Activated T-helper 2 cell treated with anti-CD3 and anti-CD28 coated beads, Interferon-gamma antibody, Interleukin-2, Interleukin-4, amounts not matched to agents 10 μg/mL and 5 μg/mL and 100 μg/mL, durations not matched to agents 14 hours and 24 hours and 36 hours (primary cell): ENCODE results near the gene KLHL22. TPM values are rescaled to one million over a fixed set of nuclear protein-coding genes. Genes with fewer than 3 reads are reported as not detected.

Source experiments
- DNase-seq: peaks from one replicate; pipeline ENCODE4 v3.0.0; 2021; ENCODE audit warnings: low spot score
- H3K27ac Mint-ChIP-seq: one replicate; pipeline ENCODE4 v1.8.0; 2021; ENCODE audit warnings: mixed read lengths
- H3K27me3 Mint-ChIP-seq: one replicate; pipeline ENCODE4 v1.8.0; 2021; ENCODE audit warnings: low read depth, mixed read lengths
- H3K36me3 Mint-ChIP-seq: one replicate; pipeline ENCODE4 v1.8.0; 2021; ENCODE audit warnings: low read depth, mixed read lengths
- H3K4me1 Mint-ChIP-seq: one replicate; pipeline ENCODE4 v1.8.0; 2021; ENCODE audit warnings: low read depth, mixed read lengths
- H3K4me3 Mint-ChIP-seq: one replicate; pipeline ENCODE4 v1.8.0; 2021; ENCODE audit warnings: low read depth, mild to moderate bottlenecking, moderate library complexity, mixed read lengths
- H3K9me3 Mint-ChIP-seq: one replicate; pipeline ENCODE4 v1.8.0; 2021; ENCODE audit warnings: mixed read lengths
- intact Hi-C: fragments of 100-400 bp; cut with micrococcal nuclease; formaldehyde crosslinking; loops from one replicate; pipeline ENCODE4 v1.15.1; 2023
- total RNA-seq: library from RNA; stranded (reverse); gene quantifications from 2 replicates; pipeline ENCODE4 v1.2.3, GENCODE V29; 2022

The KLHL22 gene
- total RNA-seq, 1 donor from 2014 or later, result 38.0 TPM

DNA sequence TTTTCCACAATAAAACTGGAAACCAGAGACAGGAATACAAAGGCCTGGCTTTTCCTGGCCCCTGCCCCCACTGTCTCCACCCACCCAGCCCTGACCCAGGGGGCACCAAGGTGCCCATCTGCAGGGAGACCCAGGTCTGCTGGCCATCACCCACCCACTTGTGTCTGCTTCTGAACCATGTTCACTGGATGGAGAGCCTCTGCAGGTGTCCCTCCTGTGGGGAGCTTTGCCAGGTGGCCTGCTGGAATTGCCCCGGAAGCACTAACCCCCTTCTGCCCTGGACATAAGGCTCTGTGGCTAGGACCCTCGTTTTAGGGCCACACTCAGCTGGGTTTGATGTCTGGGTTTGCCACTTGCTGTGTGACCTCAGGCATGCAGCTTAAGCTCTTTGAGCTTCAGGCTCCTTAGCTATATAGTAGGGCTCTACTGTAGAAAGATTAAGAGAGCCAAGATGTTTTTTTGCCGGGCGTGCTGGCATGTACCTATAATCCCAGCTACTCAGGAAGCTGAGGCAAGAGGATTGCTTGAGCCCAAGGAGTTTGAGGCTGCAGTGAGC lies 61.8 kb downstream of the KLHL22 start:
- no peak overlapping the region for H3K4me3 Mint-ChIP-seq
- no peak for DNase-seq
- no peaks in the 10 kb centered on the region for H3K9me3 Mint-ChIP-seq
- H3K4me1 Mint-ChIP-seq, result peaks cover 10% of the 10 kb centered on the region
- peaks cover 66% of the 10 kb centered on the region for H3K27me3 Mint-ChIP-seq
- no peak overlapping the region for H3K27ac Mint-ChIP-seq
- intact Hi-C loops, result no loop called here
- peaks cover 5% of the 10 kb centered on the region for H3K36me3 Mint-ChIP-seq

DNA sequence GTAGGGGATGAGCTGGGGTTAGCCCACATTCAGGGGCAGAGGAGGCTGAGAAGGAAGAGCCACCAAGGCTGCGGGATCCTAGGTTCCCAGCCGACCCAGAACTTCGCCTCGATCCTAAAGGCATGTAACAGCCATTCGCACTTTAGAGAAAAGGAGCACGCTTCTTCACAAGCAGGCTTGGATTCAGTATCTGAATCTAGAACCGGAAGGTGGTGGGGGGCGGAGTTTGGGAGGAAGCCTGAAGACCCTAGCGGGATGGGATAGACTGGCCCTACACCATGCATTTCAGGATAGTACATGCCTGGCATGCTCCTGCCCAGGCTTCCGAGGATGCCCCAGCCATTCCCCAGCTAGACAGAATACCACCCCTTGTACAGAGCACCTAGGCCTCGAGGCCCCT lies 62.4 kb downstream of the KLHL22 start:
- Mint-ChIP-seq H3K4me1 (peaks cover 10% of the 10 kb centered on the region), H3K9me3 (no peaks in the 10 kb centered on the region)

DNA sequence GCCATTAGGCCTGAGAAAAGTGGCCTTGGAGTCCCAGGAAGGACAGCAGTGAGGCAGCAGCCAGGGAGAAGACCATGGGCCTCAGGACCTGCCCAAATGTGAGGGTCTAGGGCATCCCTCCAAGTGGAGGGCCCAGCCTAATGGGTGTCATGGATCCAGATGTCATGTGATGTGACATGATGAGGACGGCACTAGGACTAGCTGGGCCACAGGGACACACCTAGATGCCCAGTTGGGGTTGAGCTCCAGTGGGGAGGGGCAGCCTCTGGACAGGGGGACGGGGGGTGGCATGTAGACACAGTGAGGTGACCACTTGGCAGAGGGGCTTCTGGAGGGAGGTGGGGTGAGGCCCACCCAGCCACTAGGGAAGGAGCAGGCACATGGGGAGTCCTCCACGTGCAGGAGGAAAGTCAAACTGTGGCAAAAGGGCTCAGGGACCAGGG lies 63.3 kb downstream of the KLHL22 start:
- Mint-ChIP-seq H3K36me3 (peaks cover 5% of the 10 kb centered on the region), H3K9me3 (no peaks in the 10 kb centered on the region), H3K4me1 (peaks cover 10% of the 10 kb centered on the region), H3K4me3 (peak overlapping the region; percentile 54), H3K27me3 (peaks cover 69% of the 10 kb centered on the region), H3K27ac (no peak overlapping the region)
- DNase-seq, result no peak
- intact Hi-C loops, result no loop called here

More for the DNA sequence above, 62.4 kb downstream of the KLHL22 start:
- H3K27ac Mint-ChIP-seq, result no peak overlapping the region
- peaks cover 64% of the 10 kb centered on the region for H3K27me3 Mint-ChIP-seq
- intact Hi-C loops, result no loop called here
- no peak for DNase-seq
- H3K4me3 Mint-ChIP-seq, result no peak overlapping the region
- peaks cover 5% of the 10 kb centered on the region for H3K36me3 Mint-ChIP-seq

DNA sequence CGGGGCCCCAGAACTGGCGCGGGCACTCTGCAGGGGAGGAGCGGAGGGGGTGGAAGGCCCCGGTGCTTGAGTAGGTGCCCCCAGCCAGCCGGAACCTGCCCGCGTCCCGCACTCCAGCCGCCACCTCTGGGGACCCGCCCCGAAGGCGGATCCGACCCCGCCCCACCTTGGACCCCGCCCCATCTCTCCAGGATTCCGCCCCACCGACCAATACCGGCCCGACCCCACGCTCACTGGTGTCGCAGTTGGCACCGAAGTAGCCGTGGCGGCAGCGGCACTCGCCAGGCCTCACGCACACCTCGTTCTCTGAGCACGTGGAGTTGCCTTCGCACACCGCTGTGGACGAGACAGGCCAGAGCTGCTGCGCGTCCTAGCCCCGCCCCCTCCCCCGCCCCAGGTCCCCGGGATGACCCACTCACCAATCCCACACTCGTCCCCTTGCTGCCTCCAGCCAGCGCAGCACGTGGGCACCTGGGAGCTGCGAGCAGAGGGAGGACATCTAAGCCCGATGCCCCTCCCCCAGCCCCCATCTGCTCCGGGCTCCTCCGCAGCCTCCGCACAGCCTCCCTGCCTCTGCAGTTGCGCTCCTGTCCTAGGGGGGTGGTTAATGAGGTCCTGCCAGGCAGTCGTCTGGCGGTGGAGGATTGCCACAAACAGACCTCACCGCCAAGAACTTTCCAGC lies 63.9 kb downstream of the KLHL22 start:
- peaks cover 68% of the 10 kb centered on the region for H3K27me3 Mint-ChIP-seq
- no peaks in the 10 kb centered on the region for H3K9me3 Mint-ChIP-seq
- intact Hi-C loops, result no loop called here
- H3K27ac Mint-ChIP-seq, result no peak overlapping the region
- H3K4me1 Mint-ChIP-seq, result peaks cover 5% of the 10 kb centered on the region
- peaks cover 5% of the 10 kb centered on the region for H3K36me3 Mint-ChIP-seq
- peak overlapping the region; percentile 54 for H3K4me3 Mint-ChIP-seq
- no peak for DNase-seq

DNA sequence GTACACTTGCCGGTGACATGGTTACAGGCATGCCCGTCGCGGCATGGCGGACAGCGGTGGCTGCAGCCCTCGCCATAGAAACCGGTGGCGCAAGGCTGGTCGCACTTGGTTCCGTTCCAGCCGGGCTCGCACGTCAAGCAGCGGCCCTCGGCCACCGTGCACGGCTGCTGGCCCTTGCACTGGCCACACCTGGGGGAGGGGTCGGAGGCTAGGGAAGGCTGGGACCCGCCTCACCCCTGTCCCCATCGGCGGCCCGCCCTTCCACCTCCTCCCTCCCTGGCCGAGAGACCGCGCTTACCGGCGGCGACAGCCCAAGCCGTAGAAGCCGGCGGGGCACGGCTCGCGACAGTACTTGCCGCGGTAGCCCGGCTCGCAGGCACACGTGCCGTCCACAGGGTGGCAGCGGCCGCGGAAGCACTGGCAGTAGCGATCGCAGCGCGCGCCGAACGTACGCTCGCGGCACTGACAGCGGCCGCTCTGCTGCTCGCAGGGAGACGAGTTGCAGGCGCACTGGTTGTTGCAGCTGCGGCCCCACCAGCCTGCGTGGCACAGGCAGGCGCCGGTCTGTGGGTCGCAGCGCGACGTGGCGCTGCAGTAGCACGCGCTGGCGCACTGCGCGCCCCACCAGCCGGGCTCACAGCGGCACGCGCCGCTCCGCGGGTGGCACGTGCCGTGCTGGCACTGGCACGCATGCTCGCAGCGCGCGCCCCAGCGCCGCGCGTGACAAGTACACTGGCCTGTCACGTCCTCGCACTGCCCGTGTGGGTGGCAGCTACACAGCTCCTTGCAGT lies 64.7 kb downstream of the KLHL22 start:
- no peaks in the 10 kb centered on the region for H3K9me3 Mint-ChIP-seq
- H3K36me3 Mint-ChIP-seq, result peaks cover 5% of the 10 kb centered on the region
- no peak overlapping the region for H3K27ac Mint-ChIP-seq
- peak overlapping the region; percentile 61 for H3K4me3 Mint-ChIP-seq
- peaks cover 5% of the 10 kb centered on the region for H3K4me1 Mint-ChIP-seq
- peak; percentile 51 for DNase-seq
- intact Hi-C loops, result no loop called here
- H3K27me3 Mint-ChIP-seq, result peaks cover 68% of the 10 kb centered on the region

DNA sequence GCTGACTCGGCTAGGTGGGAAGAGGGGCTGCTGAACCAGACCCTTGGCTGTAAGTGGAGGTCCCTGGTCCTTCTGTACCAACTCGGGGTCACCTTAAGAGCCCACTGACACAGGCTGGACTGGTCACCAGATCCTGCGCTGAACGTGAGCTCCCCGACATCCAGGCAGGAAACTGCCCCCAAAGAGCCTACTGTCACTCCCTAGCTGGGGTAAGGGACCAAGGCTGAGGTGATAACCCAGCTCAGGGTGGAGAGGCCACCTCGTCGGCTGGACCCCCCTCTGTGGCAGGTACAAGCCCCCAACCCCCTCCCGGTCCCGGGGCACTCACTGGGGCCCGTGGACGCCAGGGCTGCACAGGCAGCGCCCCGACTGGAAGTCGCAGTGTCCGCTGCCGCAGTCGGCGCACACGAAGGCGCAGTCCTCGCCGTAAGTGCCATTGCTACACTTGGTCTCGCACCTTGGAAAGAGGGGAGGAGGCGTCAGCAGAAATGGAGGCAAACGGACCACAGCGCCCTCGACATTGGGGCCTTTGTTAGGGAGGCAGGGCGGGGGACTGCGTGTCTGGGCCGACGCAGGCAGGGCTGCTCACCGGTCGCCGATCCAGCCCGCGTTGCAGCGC lies 65.4 kb downstream of the KLHL22 start:
- Mint-ChIP-seq H3K9me3 (no peaks in the 10 kb centered on the region), H3K27ac (no peak overlapping the region), H3K4me3 (peak overlapping the region; percentile 61), H3K36me3 (peaks cover 5% of the 10 kb centered on the region), H3K27me3 (peaks cover 61% of the 10 kb centered on the region), H3K4me1 (peaks cover 5% of the 10 kb centered on the region)
- DNase-seq, result no peak
- intact Hi-C loops, result no loop called here

DNA sequence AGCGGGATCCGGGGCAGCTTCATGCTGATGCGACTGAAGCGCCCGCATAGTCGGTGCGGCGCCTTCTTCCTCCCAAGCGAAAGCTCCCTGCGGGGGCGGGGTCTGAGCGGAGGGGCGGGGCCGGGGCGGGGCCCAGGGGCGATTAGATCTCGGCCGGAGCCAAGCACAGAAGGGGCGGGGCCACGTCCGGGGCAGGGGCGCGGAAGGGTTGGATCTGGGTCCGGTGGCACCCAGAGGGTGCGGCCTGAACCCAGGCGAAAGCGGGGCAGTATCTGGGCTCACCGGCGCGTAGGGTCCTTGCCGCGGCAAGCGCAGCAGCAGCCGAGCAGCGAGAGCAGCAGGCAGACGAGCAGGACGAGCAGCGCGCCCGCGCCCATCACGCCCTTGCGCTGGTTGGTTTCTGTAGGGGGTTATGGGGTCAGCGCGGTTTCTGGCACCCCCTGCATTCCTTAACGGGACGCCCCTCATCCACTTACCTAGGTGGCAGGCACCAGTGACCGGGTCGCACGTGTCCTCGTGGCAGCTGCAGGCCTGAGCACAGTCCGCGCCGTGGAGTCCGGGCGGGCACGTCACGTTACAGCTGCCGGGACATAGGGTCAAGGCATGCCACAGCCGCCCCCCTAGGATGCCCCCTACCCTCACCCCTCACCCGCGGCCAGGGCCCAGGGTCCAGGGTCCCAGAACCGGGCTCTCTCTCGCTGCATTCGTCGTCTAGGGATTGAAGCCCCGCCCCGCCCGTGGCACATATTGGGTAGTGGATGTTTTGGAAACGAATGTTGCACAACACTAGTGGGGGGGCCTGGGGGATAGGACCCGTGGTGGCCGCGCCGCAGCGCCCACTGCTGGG lies 66.1 kb downstream of the KLHL22 start:
- peaks cover 57% of the 10 kb centered on the region for H3K27me3 Mint-ChIP-seq
- intact Hi-C loops, result loop anchor here (10.0 kb wide), 1 partner anchor 135 kb away; no protein-coding TSS in a partner anchor

DNA sequence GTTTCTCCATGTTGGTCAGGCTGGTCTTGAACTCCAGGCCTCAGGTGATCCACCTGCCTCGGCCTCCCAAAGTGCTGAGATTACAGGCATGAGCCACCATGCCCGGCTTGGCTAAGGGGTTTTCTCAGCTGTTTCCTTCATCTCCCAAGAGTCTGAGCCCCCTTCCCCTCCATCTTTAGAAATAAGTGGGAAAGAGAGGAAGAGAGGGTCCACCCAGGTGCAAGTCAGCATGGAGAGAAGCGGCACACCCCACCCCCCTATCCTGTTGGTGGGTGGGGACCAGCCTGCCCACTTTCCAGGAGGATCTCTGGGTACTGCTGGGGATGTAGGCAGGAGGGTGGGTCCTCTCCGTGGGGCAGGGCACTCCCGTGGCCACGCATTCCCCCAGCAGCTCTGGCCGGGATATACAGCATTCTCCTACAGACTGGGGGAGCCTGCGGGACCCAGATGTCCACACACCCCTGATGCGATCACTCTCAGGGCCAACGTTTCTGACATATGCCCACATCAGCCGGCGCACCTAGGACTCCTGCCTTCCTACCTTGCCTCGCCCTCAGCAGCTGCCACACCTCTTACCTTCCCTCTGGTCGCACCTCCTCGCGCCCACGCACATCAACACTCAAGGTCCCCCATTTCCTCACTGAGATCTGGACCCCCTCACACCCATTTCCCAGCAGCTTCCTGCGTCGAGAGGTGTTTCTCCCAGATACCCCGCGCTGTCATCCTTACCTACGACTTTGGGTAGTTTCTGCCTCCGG lies 66.9 kb downstream of the KLHL22 start:
- DNase-seq, result no peak
- Mint-ChIP-seq H3K4me1 (peaks cover 5% of the 10 kb centered on the region), H3K36me3 (peaks cover 5% of the 10 kb centered on the region), H3K27me3 (peaks cover 54% of the 10 kb centered on the region), H3K4me3 (peak overlapping the region; percentile 73), H3K9me3 (no peaks in the 10 kb centered on the region), H3K27ac (no peak overlapping the region)
- intact Hi-C loops, result loop anchor here (10.0 kb wide), 1 partner anchor 136 kb away; no protein-coding TSS in a partner anchor

More for the DNA sequence above, 66.1 kb downstream of the KLHL22 start:
- Mint-ChIP-seq H3K9me3 (no peaks in the 10 kb centered on the region), H3K4me3 (peak overlapping the region; percentile 73), H3K27ac (no peak overlapping the region), H3K36me3 (peaks cover 5% of the 10 kb centered on the region), H3K4me1 (peaks cover 5% of the 10 kb centered on the region)
- peak; percentile 78 for DNase-seq

DNA sequence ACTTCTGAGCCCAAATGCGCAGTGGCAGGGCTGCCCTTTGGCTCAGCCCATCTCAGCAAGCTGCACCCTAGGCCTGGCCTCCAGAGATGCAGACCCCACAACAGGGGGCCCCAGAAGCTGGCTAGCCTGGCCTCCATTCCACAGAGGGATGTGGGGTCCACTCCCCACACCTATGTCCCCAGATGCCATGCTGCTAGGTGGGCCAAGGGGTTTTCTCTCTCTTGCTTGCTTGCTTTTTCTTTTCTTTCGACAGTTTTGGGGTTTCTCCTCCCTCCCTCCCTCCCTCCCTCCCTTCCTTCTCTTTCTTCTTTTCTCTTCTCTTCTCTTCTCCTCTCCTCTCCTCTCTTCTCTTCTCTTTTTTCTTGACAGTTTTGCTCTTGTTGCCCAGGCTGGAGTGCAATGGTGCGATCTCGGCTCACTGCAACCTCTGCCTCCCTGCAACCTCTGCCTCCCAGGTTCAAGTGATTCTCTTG lies 67.6 kb downstream of the KLHL22 start:
- H3K4me3 Mint-ChIP-seq, result no peak overlapping the region
- no peak overlapping the region for H3K27ac Mint-ChIP-seq
- intact Hi-C loops, result loop anchor here (10.0 kb wide), 1 partner anchor 137 kb away; no protein-coding TSS in a partner anchor
- H3K27me3 Mint-ChIP-seq, result peaks cover 53% of the 10 kb centered on the region
- no peak for DNase-seq
- H3K36me3 Mint-ChIP-seq, result peaks cover 5% of the 10 kb centered on the region
- no peaks in the 10 kb centered on the region for H3K9me3 Mint-ChIP-seq
- H3K4me1 Mint-ChIP-seq, result peaks cover 6% of the 10 kb centered on the region

DNA sequence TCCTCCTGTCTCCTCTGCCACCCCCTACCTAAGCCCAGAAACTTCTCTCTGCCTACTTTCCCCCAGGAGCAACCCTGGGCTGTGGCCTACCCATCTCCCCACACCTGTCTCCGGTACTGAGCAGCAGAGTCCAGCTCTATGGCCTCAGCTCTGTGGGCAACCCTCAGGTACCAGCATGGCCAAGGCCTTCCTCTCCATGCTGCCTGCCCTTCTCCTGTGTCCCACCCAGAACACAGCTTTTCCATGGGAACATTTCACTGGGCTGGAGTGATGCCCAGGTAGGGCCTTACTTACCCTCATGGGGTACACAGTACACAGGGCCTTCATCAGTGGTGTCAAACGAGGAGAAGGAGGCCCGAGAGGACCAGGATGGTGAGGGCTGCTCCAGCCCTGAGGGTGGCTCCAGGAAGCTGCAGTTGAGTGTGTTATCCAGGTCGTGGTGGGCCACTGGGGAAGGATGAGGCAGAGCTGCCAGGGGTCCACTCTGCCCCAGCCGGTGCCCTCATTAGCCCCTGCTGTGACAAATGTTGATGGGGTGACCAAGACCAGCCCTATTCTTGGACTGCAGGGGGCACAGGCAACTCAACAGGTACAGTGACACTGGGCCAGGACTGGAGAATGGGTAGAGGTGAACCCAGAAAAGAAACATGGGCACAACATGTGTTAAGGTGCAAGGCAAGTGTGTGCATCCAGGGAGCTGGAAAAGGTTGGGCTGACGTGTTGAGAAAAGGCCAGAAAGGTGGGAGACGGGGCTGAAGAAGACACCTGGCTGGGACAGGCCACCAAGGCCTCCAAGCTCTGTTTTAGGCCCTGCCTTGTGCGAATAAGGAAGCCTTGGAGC lies 68.3 kb downstream of the KLHL22 start:
- no peaks in the 10 kb centered on the region for H3K9me3 Mint-ChIP-seq
- peaks cover 6% of the 10 kb centered on the region for H3K4me1 Mint-ChIP-seq
- H3K4me3 Mint-ChIP-seq, result no peak overlapping the region
- intact Hi-C loops, result loop anchor here (10.0 kb wide), 1 partner anchor 137 kb away; no protein-coding TSS in a partner anchor
- DNase-seq, result no peak
- H3K27ac Mint-ChIP-seq, result no peak overlapping the region
- H3K36me3 Mint-ChIP-seq, result peaks cover 5% of the 10 kb centered on the region
- H3K27me3 Mint-ChIP-seq, result peaks cover 48% of the 10 kb centered on the region

DNA sequence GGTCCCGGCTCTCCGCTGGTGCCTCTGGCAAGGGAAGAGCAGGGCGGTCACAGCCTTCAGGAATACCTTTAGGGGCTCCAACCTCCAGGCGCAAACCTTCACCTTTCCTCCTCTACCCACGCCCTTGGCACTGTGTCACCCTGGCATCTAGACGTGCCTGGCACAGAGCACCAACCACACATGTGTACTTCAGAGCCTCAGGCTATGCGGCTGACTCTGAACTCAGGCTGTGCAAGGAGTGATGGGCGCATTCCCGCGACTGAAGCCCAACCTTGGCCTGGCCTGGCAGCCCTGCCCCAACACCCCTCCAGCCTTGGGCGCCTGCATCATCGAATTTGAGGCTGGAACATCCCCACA lies 69.4 kb downstream of the KLHL22 start:
- DNase-seq, result no peak
- Mint-ChIP-seq H3K4me1 (peaks cover 6% of the 10 kb centered on the region), H3K4me3 (no peak overlapping the region), H3K27me3 (peaks cover 41% of the 10 kb centered on the region), H3K9me3 (no peaks in the 10 kb centered on the region), H3K36me3 (peaks cover 5% of the 10 kb centered on the region), H3K27ac (no peak overlapping the region)
- intact Hi-C loops, result loop anchor here (10.0 kb wide), 1 partner anchor 139 kb away; no protein-coding TSS in a partner anchor
